Loucy (cell line): ENCODE data around the gene PARD3B.

ENCODE experiments used
- EZH2phosphoT487 ChIP-seq: fragments of 200-600 bp; IDR thresholded peaks from 2 replicates; pipeline ENCODE4 v1.6.1; 2018; ENCODE audit warnings: antibody characterized with exemption, mild to moderate bottlenecking, moderate library complexity, borderline replicate concordance
- TF ChIP-seq, protein P1 (sequence below): fragments of 200-600 bp; sonication (generic); conservative IDR thresholded peaks from 2 replicates; pipeline ENCODE4 v1.5.1; 2014; ENCODE audit warnings: mild to moderate bottlenecking, antibody characterized with exemption, low read length

GRCh38 chr2:204824751-204825453 lies 279.6 kb downstream of the PARD3B start:
- TF ChIP-seq, protein P1, sequence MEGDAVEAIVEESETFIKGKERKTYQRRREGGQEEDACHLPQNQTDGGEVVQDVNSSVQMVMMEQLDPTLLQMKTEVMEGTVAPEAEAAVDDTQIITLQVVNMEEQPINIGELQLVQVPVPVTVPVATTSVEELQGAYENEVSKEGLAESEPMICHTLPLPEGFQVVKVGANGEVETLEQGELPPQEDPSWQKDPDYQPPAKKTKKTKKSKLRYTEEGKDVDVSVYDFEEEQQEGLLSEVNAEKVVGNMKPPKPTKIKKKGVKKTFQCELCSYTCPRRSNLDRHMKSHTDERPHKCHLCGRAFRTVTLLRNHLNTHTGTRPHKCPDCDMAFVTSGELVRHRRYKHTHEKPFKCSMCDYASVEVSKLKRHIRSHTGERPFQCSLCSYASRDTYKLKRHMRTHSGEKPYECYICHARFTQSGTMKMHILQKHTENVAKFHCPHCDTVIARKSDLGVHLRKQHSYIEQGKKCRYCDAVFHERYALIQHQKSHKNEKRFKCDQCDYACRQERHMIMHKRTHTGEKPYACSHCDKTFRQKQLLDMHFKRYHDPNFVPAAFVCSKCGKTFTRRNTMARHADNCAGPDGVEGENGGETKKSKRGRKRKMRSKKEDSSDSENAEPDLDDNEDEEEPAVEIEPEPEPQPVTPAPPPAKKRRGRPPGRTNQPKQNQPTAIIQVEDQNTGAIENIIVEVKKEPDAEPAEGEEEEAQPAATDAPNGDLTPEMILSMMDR = no peak
- no peak for TF ChIP-seq EZH2phosphoT487
